ENCODE data around the gene IL22RA1. TPM values are rescaled to one million over a fixed set of nuclear protein-coding genes. Genes with fewer than 3 reads are reported as not detected.

IL22RA1 gene, protein sequence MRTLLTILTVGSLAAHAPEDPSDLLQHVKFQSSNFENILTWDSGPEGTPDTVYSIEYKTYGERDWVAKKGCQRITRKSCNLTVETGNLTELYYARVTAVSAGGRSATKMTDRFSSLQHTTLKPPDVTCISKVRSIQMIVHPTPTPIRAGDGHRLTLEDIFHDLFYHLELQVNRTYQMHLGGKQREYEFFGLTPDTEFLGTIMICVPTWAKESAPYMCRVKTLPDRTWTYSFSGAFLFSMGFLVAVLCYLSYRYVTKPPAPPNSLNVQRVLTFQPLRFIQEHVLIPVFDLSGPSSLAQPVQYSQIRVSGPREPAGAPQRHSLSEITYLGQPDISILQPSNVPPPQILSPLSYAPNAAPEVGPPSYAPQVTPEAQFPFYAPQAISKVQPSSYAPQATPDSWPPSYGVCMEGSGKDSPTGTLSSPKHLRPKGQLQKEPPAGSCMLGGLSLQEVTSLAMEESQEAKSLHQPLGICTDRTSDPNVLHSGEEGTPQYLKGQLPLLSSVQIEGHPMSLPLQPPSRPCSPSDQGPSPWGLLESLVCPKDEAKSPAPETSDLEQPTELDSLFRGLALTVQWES
- 0.87 TPM for total RNA-seq
- long read RNA-seq, partial matches to known transcripts, result 1 of 3 reads
- long read RNA-seq, other reads (novel, unspliced or antisense), result 1 of 3 reads

DNA sequence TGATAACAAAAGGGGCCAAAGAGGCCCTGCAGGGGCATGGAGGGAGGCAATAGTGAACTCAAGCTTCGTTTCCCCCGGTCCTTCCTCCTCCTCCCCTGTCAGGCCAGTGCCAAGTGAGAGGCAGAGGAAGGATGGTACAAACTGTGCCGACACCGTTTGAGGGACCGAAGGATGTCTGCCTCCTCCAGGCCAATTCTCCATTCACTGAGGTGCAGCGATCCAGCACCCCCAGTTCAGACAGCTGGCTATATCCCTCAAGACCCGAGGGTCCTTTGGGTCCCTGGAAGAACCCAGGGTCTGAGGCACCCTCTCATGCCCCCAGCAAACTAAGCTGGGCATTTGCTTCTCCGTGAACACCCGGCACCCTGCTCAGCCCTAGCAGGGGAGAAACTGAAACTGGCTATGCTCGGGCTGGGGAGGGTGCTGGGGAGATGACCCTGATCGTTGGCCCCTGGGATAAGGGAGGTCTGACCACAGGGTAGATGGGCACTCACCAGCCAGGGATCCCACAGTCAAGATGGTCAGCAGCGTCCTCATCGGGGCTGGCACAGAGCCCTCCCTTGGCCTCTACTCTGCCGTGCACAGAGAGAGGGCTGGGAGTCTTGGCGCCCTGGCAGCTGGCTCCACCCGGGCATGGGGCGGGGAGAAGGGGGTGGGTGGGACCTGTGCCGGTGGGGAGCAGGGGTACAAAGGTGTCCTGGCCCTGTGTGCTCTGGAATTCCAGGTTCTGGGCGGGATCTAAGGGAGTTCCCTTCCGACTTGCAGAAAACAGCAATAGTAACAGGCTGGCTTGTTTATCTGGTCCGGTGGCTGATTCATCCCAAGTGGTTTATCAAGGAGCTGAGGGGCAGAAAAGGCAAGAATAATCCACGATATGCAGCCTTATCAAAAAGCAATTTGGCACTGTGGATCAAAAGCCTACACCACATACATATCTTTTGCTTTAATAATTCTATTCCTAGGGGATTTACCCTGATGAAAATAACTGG, at the start of gene IL22RA1:
IL22RA1 (minus strand) TSS at position 595 of the 989 bp plus-strand sequence; CDS start at position 537, 58 bp downstream.
- TF ChIP-seq, protein P1, sequence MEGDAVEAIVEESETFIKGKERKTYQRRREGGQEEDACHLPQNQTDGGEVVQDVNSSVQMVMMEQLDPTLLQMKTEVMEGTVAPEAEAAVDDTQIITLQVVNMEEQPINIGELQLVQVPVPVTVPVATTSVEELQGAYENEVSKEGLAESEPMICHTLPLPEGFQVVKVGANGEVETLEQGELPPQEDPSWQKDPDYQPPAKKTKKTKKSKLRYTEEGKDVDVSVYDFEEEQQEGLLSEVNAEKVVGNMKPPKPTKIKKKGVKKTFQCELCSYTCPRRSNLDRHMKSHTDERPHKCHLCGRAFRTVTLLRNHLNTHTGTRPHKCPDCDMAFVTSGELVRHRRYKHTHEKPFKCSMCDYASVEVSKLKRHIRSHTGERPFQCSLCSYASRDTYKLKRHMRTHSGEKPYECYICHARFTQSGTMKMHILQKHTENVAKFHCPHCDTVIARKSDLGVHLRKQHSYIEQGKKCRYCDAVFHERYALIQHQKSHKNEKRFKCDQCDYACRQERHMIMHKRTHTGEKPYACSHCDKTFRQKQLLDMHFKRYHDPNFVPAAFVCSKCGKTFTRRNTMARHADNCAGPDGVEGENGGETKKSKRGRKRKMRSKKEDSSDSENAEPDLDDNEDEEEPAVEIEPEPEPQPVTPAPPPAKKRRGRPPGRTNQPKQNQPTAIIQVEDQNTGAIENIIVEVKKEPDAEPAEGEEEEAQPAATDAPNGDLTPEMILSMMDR (IDR thresholded peaks at IDR 0.05), result no peak
- Histone ChIP-seq H3K4me1 (no peaks in the 10 kb centered on the region), H3K27ac (no peak within 1 kb of the TSS), H3K9me3 (no peaks in the 10 kb centered on the region), H3K27me3 (no peaks in the 10 kb centered on the region), H3K4me3 (peak within 1 kb of the TSS; percentile 42), H3K36me3 (no peaks in the 10 kb centered on the region)
- intact Hi-C loops (cut with DNase I), result no loop called here
- no peak for DNase-seq
- ATAC-seq, result peak; percentile 67

DNA sequence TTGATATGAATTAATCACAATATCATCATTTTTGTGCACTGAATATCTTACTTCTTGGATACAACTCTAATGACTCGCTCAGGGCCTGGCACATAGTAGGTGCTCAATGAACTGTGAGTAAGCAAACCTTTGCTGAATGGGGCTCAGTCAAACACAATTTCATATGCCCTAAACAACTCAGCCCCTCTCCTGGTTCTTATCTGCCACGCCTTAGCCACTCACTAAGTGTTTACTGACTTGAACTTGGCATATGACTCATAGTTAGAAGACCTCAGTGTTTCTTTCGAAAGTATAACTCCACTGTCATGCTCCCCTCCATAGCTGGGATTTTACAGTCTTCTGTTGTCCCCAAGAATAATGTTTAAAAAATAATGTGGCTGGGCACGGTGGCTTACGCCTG, 48.9 kb upstream of the IL22RA1 start:
- ATAC-seq, result peak; percentile 53
- DNase-seq, result no peak
- Histone ChIP-seq H3K36me3 (no peaks in the 10 kb centered on the region), H3K4me3 (no peak overlapping the region), H3K4me1 (peaks cover 29% of the 10 kb centered on the region), H3K9me3 (no peaks in the 10 kb centered on the region), H3K27ac (no peak overlapping the region), H3K27me3 (no peaks in the 10 kb centered on the region)
- TF ChIP-seq, protein P1 (IDR thresholded peaks at IDR 0.05), result no peak
- intact Hi-C loops (cut with DNase I), result no loop called here

DNA sequence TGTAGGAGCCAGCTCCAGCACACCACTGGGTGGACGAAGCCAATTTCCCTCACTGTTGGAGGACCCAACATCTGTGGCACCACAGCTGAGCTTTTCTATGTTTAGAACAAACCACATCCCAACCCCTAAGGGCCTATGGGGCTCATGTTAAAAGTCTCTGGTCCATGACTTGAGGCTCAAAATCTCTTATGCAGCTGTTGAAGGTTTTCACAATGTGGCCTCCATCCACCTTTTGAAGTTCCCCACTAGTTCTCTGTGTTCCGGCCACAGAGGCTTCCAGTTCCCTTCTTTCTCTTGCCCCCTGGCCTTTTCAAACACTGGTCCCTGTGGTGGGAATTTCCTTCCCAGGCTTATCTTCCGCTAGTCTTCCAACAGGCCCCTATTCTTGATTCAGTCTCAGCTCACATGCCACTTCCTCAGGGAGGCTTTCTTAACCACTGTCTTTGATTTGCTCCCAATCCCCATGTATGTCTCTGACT, 48.1 kb upstream of the IL22RA1 start:
- ATAC-seq, result no peak
- Histone ChIP-seq H3K36me3 (no peaks in the 10 kb centered on the region), H3K27ac (peak overlapping the region; percentile 31), H3K9me3 (no peaks in the 10 kb centered on the region), H3K4me3 (no peak overlapping the region), H3K4me1 (peaks cover 36% of the 10 kb centered on the region), H3K27me3 (no peaks in the 10 kb centered on the region)
- TF ChIP-seq, protein P1 (IDR thresholded peaks at IDR 0.05), result no peak
- intact Hi-C loops (cut with DNase I), result no loop called here
- no peak for DNase-seq

DNA sequence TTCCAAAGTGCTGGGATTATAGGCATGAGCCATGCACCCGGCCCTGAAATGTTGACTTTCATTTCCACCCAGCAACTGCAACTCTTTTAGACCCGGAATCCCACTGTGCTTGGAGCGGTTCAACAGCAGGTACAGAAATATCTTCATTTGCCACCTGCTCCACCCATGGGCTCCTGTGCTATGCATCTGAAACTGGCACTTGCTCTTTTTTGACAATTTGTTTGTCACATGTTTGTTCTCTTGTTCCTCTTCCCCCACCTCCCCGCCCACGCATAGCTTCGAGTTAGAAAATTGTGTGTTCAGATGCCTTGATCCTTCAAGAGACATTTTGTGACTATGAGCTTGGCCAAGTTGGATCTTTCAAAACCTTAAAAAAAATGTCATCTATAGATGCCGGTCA, 46.6 kb upstream of the IL22RA1 start:
- Histone ChIP-seq H3K27me3 (no peaks in the 10 kb centered on the region), H3K4me3 (no peak overlapping the region), H3K4me1 (peaks cover 36% of the 10 kb centered on the region), H3K36me3 (no peaks in the 10 kb centered on the region), H3K27ac (peak overlapping the region; percentile 47), H3K9me3 (no peaks in the 10 kb centered on the region)
- ATAC-seq (peak; percentile 11), DNase-seq (peak; percentile 77)
- intact Hi-C loops (cut with DNase I), result no loop called here
- TF ChIP-seq, protein P1 (IDR thresholded peaks at IDR 0.05), result no peak

All from upper lobe of right lung (tissue), 1 donor.